Islet of Langerhans (tissue), 1 donor: ENCODE data around the gene FBXO4.

ENCODE experiments used
- FAIRE-seq: peaks from one replicate; lab custom pipeline; 2011; peaks lifted over from hg19 to GRCh38; lab: Jason Lieb, UNC

FBXO4 gene

GRCh38 chr5:41983284-41983683, 58.2 kb downstream of the FBXO4 start:
- FAIRE-seq, result no peak

GRCh38 chr5:41985945-41986695, 61.0 kb downstream of the FBXO4 start:
- FAIRE-seq, result no peak
